H1 (cell line): ENCODE data around the gene STXBP6. TPM values are rescaled to one million over a fixed set of nuclear protein-coding genes. Genes with fewer than 3 reads are reported as not detected.

Experiments used
- CTCF ChIA-PET: fragments of 300-600 bp; sonication (Branson Sonifier 250); formaldehyde crosslinking; loops from one replicate; lab custom pipeline; 2021; ENCODE audit not compliant: partially characterized antibody; lab: Charles Lee
- POLR2A ChIA-PET: fragments of 300-600 bp; sonication (Branson Sonifier 250); formaldehyde crosslinking; loops from one replicate; lab custom pipeline; 2021; ENCODE audit warnings: inconsistent platforms; ENCODE audit not compliant: partially characterized antibody; lab: Charles Lee
- DNase-seq, 2 experiments: peaks; one replicate each; pipeline versions ENCODE4 v3.0.0 to v3.0.0-alpha.2; 2010 to 2022; ENCODE audit warnings: low spot score in 2 of 2, low read depth in 1 of 2, mixed read lengths in 1 of 2
- FAIRE-seq: peaks from 2 replicates; lab custom pipeline; 2011; peaks lifted over from hg19 to GRCh38; lab: Jason Lieb, UNC
- H2AFZ ChIP-seq: 2 replicates; pipeline ENCODE4 v1.8.1; 2012; ENCODE audit warnings: low read length, inconsistent platforms
- H2AK5ac ChIP-seq: 2 replicates; pipeline ENCODE4 v1.6.1; 2013; ENCODE audit warnings: low read depth, low read length
- H2BK120ac ChIP-seq: replicated peaks from 2 replicates; pipeline ENCODE3; 2013; ENCODE audit warnings: low read depth, low read length, inconsistent platforms
- H2BK12ac ChIP-seq: 2 replicates; pipeline ENCODE4 v1.6.1; 2013; ENCODE audit warnings: low read depth, low read length
- H2BK15ac ChIP-seq: 2 replicates; pipeline ENCODE4 v1.6.1; 2013; ENCODE audit warnings: low read length
- H2BK20ac ChIP-seq: 2 replicates; pipeline ENCODE4 v1.6.1; 2013; ENCODE audit warnings: low read length
- H2BK5ac ChIP-seq: 2 replicates; pipeline ENCODE4 v1.6.1; 2013; ENCODE audit warnings: low read depth, low read length
- H3K14ac ChIP-seq: 2 replicates; pipeline ENCODE4 v1.6.1; 2013; ENCODE audit warnings: inconsistent platforms; ENCODE audit not compliant: insufficient read length
- H3K18ac ChIP-seq: 2 replicates; pipeline ENCODE4 v1.6.1; 2013; ENCODE audit warnings: low read length; ENCODE audit errors: extremely low read depth
- H3K23ac ChIP-seq: 2 replicates; pipeline ENCODE4 v1.6.1; 2013; ENCODE audit warnings: inconsistent platforms; ENCODE audit not compliant: insufficient read length
- H3K23me2 ChIP-seq: 2 replicates; pipeline ENCODE4 v1.6.1; 2013; ENCODE audit warnings: low read depth, low read length
- H3K27ac ChIP-seq: 2 replicates; pipeline ENCODE4 v1.6.1; 2011; ENCODE audit warnings: low read depth, low read length, inconsistent platforms
- H3K27me3 ChIP-seq, 4 experiments: replicated peaks in 1 of 4; 1 replicate in 1 of 4; 2 replicates in 3 of 4; pipeline versions ENCODE4 v1.6.1 to v1.8.1; 2011 to 2013; ENCODE audit warnings: low read length in 3 of 4, mild to moderate bottlenecking in 3 of 4, inconsistent platforms in 2 of 4, mixed read lengths in 2 of 4, moderate library complexity in 1 of 4; ENCODE audit not compliant: control insufficient read depth in 3 of 4, insufficient read depth in 3 of 4; ENCODE audit errors: extremely low read depth in 1 of 4
- H3K36me3 ChIP-seq, 4 experiments: 2 replicates each; pipeline versions ENCODE4 v1.6.1 to v1.8.1; 2011 to 2013; ENCODE audit warnings: mild to moderate bottlenecking in 4 of 4, low read length in 3 of 4, moderate library complexity in 2 of 4, control low read depth in 1 of 4, inconsistent platforms in 1 of 4; ENCODE audit not compliant: insufficient read depth in 4 of 4, control insufficient read depth in 2 of 4
- H3K4ac ChIP-seq: replicated peaks from 2 replicates; pipeline ENCODE3; 2013; ENCODE audit warnings: low read length, low read depth, mixed read lengths, inconsistent platforms; ENCODE audit not compliant: insufficient read length
- H3K4me1 ChIP-seq, 4 experiments: replicated peaks in 1 of 4; 1 replicate in 1 of 4; 2 replicates in 3 of 4; pipeline versions ENCODE4 v1.6.1 to v1.8.1; 2011 to 2013; ENCODE audit warnings: low read length in 3 of 4, inconsistent platforms in 2 of 4, mixed read lengths in 1 of 4; ENCODE audit not compliant: insufficient read depth in 4 of 4, control insufficient read depth in 3 of 4
- H3K4me2 ChIP-seq, 2 experiments: 2 replicates each; pipeline versions ENCODE4 v1.6.1 to v1.8.1; 2011 to 2013; ENCODE audit warnings: low read depth in 2 of 2, low read length in 2 of 2, control low read depth in 1 of 2, inconsistent platforms in 1 of 2, mild to moderate bottlenecking in 1 of 2; ENCODE audit not compliant: insufficient read depth in 1 of 2
- H3K4me3 ChIP-seq, 4 experiments: fragments of 200-600, 300-600 bp in 1 of 4; sonication (generic), shearing (Covaris generic), sonication (Bioruptor Twin) in 1 of 4; 2 replicates each; pipeline versions ENCODE4 v1.5.1 to v1.8.1; 2011 to 2016; ENCODE audit warnings: low read length in 4 of 4, low read depth in 3 of 4, control low read depth in 2 of 4, inconsistent platforms in 2 of 4, mild to moderate bottlenecking in 2 of 4, mixed read lengths in 1 of 4, moderate library complexity in 1 of 4; ENCODE audit not compliant: insufficient read depth in 2 of 4; ENCODE audit errors: extremely low read depth in 1 of 4
- H3K56ac ChIP-seq: replicated peaks from 2 replicates; pipeline ENCODE3; 2013; ENCODE audit warnings: low read depth, mild to moderate bottlenecking, mixed read lengths, low read length, inconsistent platforms; ENCODE audit not compliant: insufficient read length
- H3K79me1 ChIP-seq: 2 replicates; pipeline ENCODE4 v1.6.1; 2013; ENCODE audit warnings: low read depth, low read length, control low read depth
- H3K79me2 ChIP-seq, 2 experiments: 2 replicates each; pipeline versions ENCODE4 v1.6.1 to v1.8.1; 2012 to 2013; ENCODE audit warnings: low read length in 2 of 2, mild to moderate bottlenecking in 2 of 2, inconsistent platforms in 1 of 2; ENCODE audit not compliant: insufficient read depth in 2 of 2, control insufficient read depth in 1 of 2
- H3K9ac ChIP-seq, 4 experiments: replicated peaks in 1 of 4; 1 replicate in 1 of 4; 2 replicates in 3 of 4; pipeline versions ENCODE4 v1.6.1 to v1.8.1; 2011 to 2013; ENCODE audit warnings: low read depth in 3 of 4, low read length in 3 of 4, control low read depth in 2 of 4, mild to moderate bottlenecking in 2 of 4, moderate library complexity in 2 of 4, inconsistent platforms in 1 of 4; ENCODE audit errors: extremely low read depth in 1 of 4
- H3K9me3 ChIP-seq, 2 experiments: 2 replicates each; pipeline versions ENCODE4 v1.6.1 to v1.8.1; 2012 to 2013; ENCODE audit warnings: mild to moderate bottlenecking in 2 of 2, moderate library complexity in 2 of 2, control low read depth in 1 of 2, inconsistent platforms in 1 of 2, low read depth in 1 of 2, low read length in 1 of 2, mixed read lengths in 1 of 2; ENCODE audit not compliant: insufficient read depth in 2 of 2
- H4K20me1 ChIP-seq, 2 experiments: replicated peaks in 1 of 2; 2 replicates each; pipeline versions ENCODE3 to v1.8.1; 2011 to 2013; ENCODE audit warnings: inconsistent platforms in 2 of 2, low read length in 2 of 2, mild to moderate bottlenecking in 1 of 2; ENCODE audit not compliant: insufficient read depth in 2 of 2, control insufficient read depth in 1 of 2
- H4K5ac ChIP-seq: 2 replicates; pipeline ENCODE4 v1.6.1; 2013; ENCODE audit warnings: low read length, low read depth, mixed read lengths, inconsistent platforms; ENCODE audit not compliant: insufficient read length
- H4K8ac ChIP-seq: 2 replicates; pipeline ENCODE4 v1.8.0; 2013; ENCODE audit warnings: mild to moderate bottlenecking, moderate library complexity, low read length, inconsistent platforms; ENCODE audit not compliant: insufficient read depth; ENCODE audit errors: extremely low read depth
- H4K91ac ChIP-seq: replicated peaks from 2 replicates; pipeline ENCODE3; 2013; ENCODE audit warnings: low read length, mixed read lengths, inconsistent platforms; ENCODE audit not compliant: insufficient read length
- BACH1 ChIP-seq: IDR thresholded peaks from 2 replicates; pipeline ENCODE4 v1.6.1; 2012; ENCODE audit warnings: low read length, improper control_type of control experiment
- BRCA1 ChIP-seq: IDR thresholded peaks from 2 replicates; pipeline ENCODE4 v1.6.1; 2012; ENCODE audit warnings: low read depth, low read length, improper control_type of control experiment
- CBX8 ChIP-seq: fragments of 300-800, 300-1000 bp; sonication (generic); IDR thresholded peaks from 2 replicates; pipeline ENCODE4 v1.7.1; 2016; ENCODE audit warnings: low read depth, low read length, borderline replicate concordance
- CREB1 ChIP-seq: IDR thresholded peaks from 2 replicates; pipeline ENCODE4 v1.6.1; 2012; ENCODE audit warnings: inconsistent platforms
- EP300 ChIP-seq, 2 experiments: IDR thresholded peaks; 1 replicate in 1 of 2; 2 replicates in 1 of 2; pipeline ENCODE4 v1.6.1; 2011 to 2012; ENCODE audit warnings: low read depth in 2 of 2, low read length in 2 of 2, mild to moderate bottlenecking in 2 of 2, borderline replicate concordance in 1 of 2, inconsistent platforms in 1 of 2, moderate library complexity in 1 of 2
- HDAC6 ChIP-seq: IDR thresholded peaks from one replicate; pipeline ENCODE4 v1.7.1; 2012; ENCODE audit warnings: low read depth, mild to moderate bottlenecking, inconsistent platforms, low read length, moderate library complexity
- KDM5A ChIP-seq: fragments of 200-600 bp; IDR thresholded peaks from 2 replicates; pipeline ENCODE4 v1.7.1; 2012; ENCODE audit warnings: mild to moderate bottlenecking, low read length, inconsistent platforms, mixed read lengths
- MAX ChIP-seq: IDR thresholded peaks from 2 replicates; pipeline ENCODE4 v1.6.1; 2012; ENCODE audit warnings: inconsistent platforms
- NANOG ChIP-seq: IDR thresholded peaks from 2 replicates; pipeline ENCODE4 v1.6.1; 2011; ENCODE audit warnings: low read length, low read depth, mild to moderate bottlenecking, inconsistent platforms; ENCODE audit not compliant: insufficient read depth, poor library complexity, severe bottlenecking
- POU5F1 ChIP-seq: IDR thresholded peaks from 2 replicates; pipeline ENCODE4 v1.6.1; 2011; ENCODE audit warnings: low read depth, mild to moderate bottlenecking, low read length, moderate library complexity
- RNF2 ChIP-seq: fragments of 200-900, 300-1000 bp; sonication (generic); IDR thresholded peaks from 2 replicates; pipeline ENCODE4 v1.7.1; 2016; ENCODE audit warnings: borderline replicate concordance, low read depth, mild to moderate bottlenecking, antibody characterized with exemption, low read length; ENCODE audit not compliant: poor library complexity, severe bottlenecking; ENCODE audit errors: missing control alignments
- SP4 ChIP-seq: IDR thresholded peaks from 2 replicates; pipeline ENCODE4 v1.6.1; 2012; ENCODE audit warnings: low read length, inconsistent platforms
- SRF ChIP-seq: IDR thresholded peaks from 2 replicates; pipeline ENCODE4 v1.6.1; 2011; ENCODE audit warnings: mild to moderate bottlenecking, low read depth, low read length, moderate library complexity
- SUZ12 ChIP-seq: fragments of 200-600 bp; sonication (generic); IDR thresholded peaks from 2 replicates; pipeline ENCODE4 v1.6.1; 2012; ENCODE audit warnings: mild to moderate bottlenecking, inconsistent platforms, low read length, moderate library complexity, mixed read lengths
- ZNF274 ChIP-seq: IDR thresholded peaks from 2 replicates; pipeline ENCODE4 v1.7.0; 2012; ENCODE audit warnings: low read length, borderline replicate concordance; ENCODE audit errors: extremely low read depth
- WGBS, 2 experiments: shearing (Covaris generic) in 1 of 2; methylation state at CpG; one replicate each; pipeline versions ENCODE4 v1.1.6 to v1.1.7; 2013 to 2015; ENCODE audit warnings: low lambda C conversion rate in 2 of 2, mixed read lengths in 2 of 2, inconsistent platforms in 1 of 2, low coverage in 1 of 2, missing lambda C conversion rate in 1 of 2; ENCODE audit not compliant: insufficient replicate concordance in 2 of 2, insufficient coverage in 1 of 2, insufficient read length in 1 of 2; ENCODE audit errors: extremely low coverage in 1 of 2, missing lambda C conversion rate in 1 of 2; 5-methylcytosine and 5-hydroxymethylcytosine counted together
- polyA plus RNA-seq, 7 experiments: library from polyadenylated mRNA; depleted of rRNA in 3 of 7; stranded (reverse) in 5 of 7; unstranded in 2 of 7; fragments of >200 nt in 5 of 7; fragments of 200-250 nt in 2 of 7; gene quantifications; 1 replicate in 5 of 7; 2 replicates in 1 of 7; 4 replicates in 1 of 7; pipeline versions ENCODE4 v1.2.1 to v1.2.3, GENCODE V29; 2011 to 2013; ENCODE audit warnings: missing spikeins in 2 of 7, mixed read lengths in 2 of 7
- total RNA-seq: library from RNA; stranded (reverse); fragmentation: NEBNext Ultra II Directional; extraction: Animal tissue kit (Norgen Biotek cat#: 25700); gene quantifications from 2 replicates; pipeline ENCODE4 v1.2.1, GENCODE V29; 2021

STXBP6 gene
- total and polyA plus RNA-seq, 2 of the 8 experiments (the other 6 are each of a cell fraction or from before 2014, with no cell fraction given) = 9.4 to 18.1 TPM

- no peaks in the 10 kb centered on the region for H3K9me3 ChIP-seq
- 84% methylated on average over 6 of the region's 6 CpGs; no CpG with 5 or more reads in 1 of the 2 experiments for WGBS, 2 experiments
- H4K8ac ChIP-seq = no peak overlapping the region
- no peak overlapping the region for H3K14ac ChIP-seq
- no peak overlapping the region for H2BK15ac ChIP-seq
- no peak overlapping the region for H3K4me2 ChIP-seq
- no peak overlapping the region for H3K23ac ChIP-seq
- no peak overlapping the region for H2BK20ac ChIP-seq
- H3K36me3 ChIP-seq = no peaks in the 10 kb centered on the region
- no peak overlapping the region for H2BK12ac ChIP-seq
- FAIRE-seq = no peak
- POLR2A ChIA-PET = no interaction called here
- H2BK120ac ChIP-seq = no peak overlapping the region
- no peak overlapping the region for H2BK5ac ChIP-seq
- H3K4me1 ChIP-seq = peaks cover 3 to 9% (median 6%) of the 10 kb centered on the region in 4 experiments; a peak in 5 of 7 replicates
- H3K4ac ChIP-seq = no peak overlapping the region
- no peak overlapping the region for H3K9ac ChIP-seq
- no peak overlapping the region for H3K27ac ChIP-seq
- no peaks in the 10 kb centered on the region for H3K27me3 ChIP-seq
- H3K4me3 ChIP-seq = no peak overlapping the region
- no peak overlapping the region for H4K5ac ChIP-seq
- no peak overlapping the region for H3K18ac ChIP-seq
- CTCF ChIA-PET = no interaction called here
- TF ChIP-seq CBX8 (no peak), CREB1 (no peak), SRF (no peak), ZNF274 (no peak), SP4 (no peak), RNF2 (no peak), KDM5A (no peak), HDAC6 (no peak), BACH1 (no peak), SUZ12 (no peak), BRCA1 (no peak), POU5F1 (no peak), MAX (no peak), NANOG (no peak), EP300 (IDR thresholded peaks at IDR 0.05; ENCODE audit: borderline replicate concordance in 1 of 2, low read depth in 2 of 2, low read length in 2 of 2) (no peak)
- H2AFZ ChIP-seq = no peak overlapping the region
- H3K56ac ChIP-seq = no peak overlapping the region
- H3K79me1 ChIP-seq = no peaks in the 10 kb centered on the region
- no peaks in the 10 kb centered on the region for H4K20me1 ChIP-seq
- no peak overlapping the region for H2AK5ac ChIP-seq
- no peaks in the 10 kb centered on the region for H3K23me2 ChIP-seq
- no peak for DNase-seq
- H4K91ac ChIP-seq = no peak overlapping the region
- no peaks in the 10 kb centered on the region for H3K79me2 ChIP-seq
These were observed 102.8 kb downstream of the STXBP6 start for GRCh38 chr14:24947131-24947530.
